ENCODE measurements around the gene FAM20C. TPM values are rescaled to one million over a fixed set of nuclear protein-coding genes. Genes with fewer than 3 reads are reported as not detected.

The FAM20C gene
- total and polyA plus RNA-seq, 2 of the 8 experiments (the other 6 are each of a cell fraction or from before 2014, with no cell fraction given), result 9.5 to 34.8 TPM

GRCh38 chr7:276230-276835, 84.0 kb downstream of the FAM20C start:
- Histone ChIP-seq H3K4me2 (ENCODE audit: insufficient read depth in 1 of 2, low read depth in 2 of 2, low read length in 2 of 2) (no peak overlapping the region), H2AFZ (ENCODE audit: low read length) (no peak overlapping the region), H2BK120ac (replicated peaks; ENCODE audit: low read depth, low read length) (no peak overlapping the region), H2BK12ac (ENCODE audit: low read depth, low read length) (no peak overlapping the region), H3K56ac (replicated peaks; ENCODE audit: insufficient read length, low read depth, low read length) (no peak overlapping the region), H3K27ac (ENCODE audit: low read depth, low read length) (no peak overlapping the region), H3K27me3 (replicated peaks in 1 of 4; ENCODE audit: control insufficient read depth in 3 of 4, extremely low read depth in 1 of 4, insufficient read depth in 3 of 4, low read length in 3 of 4) (no peaks in the 10 kb centered on the region; a peak in 1 of 7 replicates), H4K91ac (replicated peaks; ENCODE audit: insufficient read length, low read length) (no peak overlapping the region), H2AK5ac (ENCODE audit: low read depth, low read length) (no peak overlapping the region), H3K36me3 (ENCODE audit: control insufficient read depth in 2 of 4, insufficient read depth in 4 of 4, low read length in 3 of 4) (no peaks in the 10 kb centered on the region), H2BK5ac (ENCODE audit: low read depth, low read length) (no peak overlapping the region), H3K18ac (ENCODE audit: extremely low read depth, low read length) (no peak overlapping the region), H3K79me1 (ENCODE audit: low read depth, low read length) (no peaks in the 10 kb centered on the region), H3K14ac (ENCODE audit: insufficient read length) (no peak overlapping the region), H3K23me2 (ENCODE audit: low read depth, low read length) (no peaks in the 10 kb centered on the region), H3K9ac (replicated peaks in 1 of 4; ENCODE audit: extremely low read depth in 1 of 4, low read depth in 3 of 4, low read length in 3 of 4) (no peak overlapping the region), H3K4ac (replicated peaks; ENCODE audit: insufficient read length, low read depth, low read length) (no peak overlapping the region), H3K4me3 (ENCODE audit: extremely low read depth in 1 of 4, insufficient read depth in 2 of 4, low read depth in 3 of 4, low read length in 4 of 4) (no peak overlapping the region; a peak in 2 of 8 replicates), H4K5ac (ENCODE audit: insufficient read length, low read depth, low read length) (no peak overlapping the region), H3K9me3 (ENCODE audit: insufficient read depth in 2 of 2, low read depth in 1 of 2, low read length in 1 of 2) (peaks cover 37 to 40% of the 10 kb centered on the region in 2 experiments), H4K8ac (ENCODE audit: extremely low read depth, insufficient read depth, low read length) (no peak overlapping the region; the same call in 1 of the 2 replicates), H2BK20ac (ENCODE audit: low read length) (no peak overlapping the region), H3K79me2 (ENCODE audit: control insufficient read depth in 1 of 2, insufficient read depth in 2 of 2, low read length in 2 of 2) (no peaks in the 10 kb centered on the region), H3K23ac (ENCODE audit: insufficient read length) (no peak overlapping the region), H2BK15ac (ENCODE audit: low read length) (no peak overlapping the region), H4K20me1 (replicated peaks in 1 of 2; ENCODE audit: control insufficient read depth in 1 of 2, insufficient read depth in 2 of 2, low read length in 2 of 2) (no peaks in the 10 kb centered on the region), H3K4me1 (replicated peaks in 1 of 4; ENCODE audit: control insufficient read depth in 3 of 4, insufficient read depth in 4 of 4, low read length in 3 of 4) (no peaks in the 10 kb centered on the region)
- TF ChIP-seq CBX5 (IDR thresholded peaks at IDR 0.05; ENCODE audit: low read depth, low read length), result no peak
- no peak for TF ChIP-seq ZNF274 (IDR thresholded peaks at IDR 0.05; ENCODE audit: borderline replicate concordance, extremely low read depth, low read length)
- no peak for TF ChIP-seq BRCA1 (IDR thresholded peaks at IDR 0.05; ENCODE audit: low read depth, low read length)
- TF ChIP-seq RXRA (IDR thresholded peaks at IDR 0.05; ENCODE audit: insufficient read depth, low read depth, low read length), result no peak
- no peak for TF ChIP-seq CHD1 (IDR thresholded peaks at IDR 0.05; ENCODE audit: low read depth, low read length)
- FAIRE-seq (no peak), DNase-seq (ENCODE audit: low read depth in 1 of 2, low spot score in 2 of 2) (no peak)
- 78% methylated on average over 8 of the region's 10 CpGs; no CpG with 5 or more reads in 1 of the 2 experiments for WGBS, 2 experiments (ENCODE audit: extremely low coverage in 1 of 2, insufficient coverage in 1 of 2, insufficient read length in 1 of 2, insufficient replicate concordance in 2 of 2, low coverage in 1 of 2, low lambda C conversion rate in 2 of 2, missing lambda C conversion rate in 1 of 2)
- ChIA-PET POLR2A (ENCODE audit: partially characterized antibody) (no interaction called here), CTCF (ENCODE audit: partially characterized antibody) (interaction anchor here (1.2 to 3.0 kb wide), 2 partner anchors 10 to 46 kb away, joined by 3 to 19 read pairs; no protein-coding TSS in a partner anchor)
